Parathyroid adenoma (tissue), 2 donors: Measurements from ENCODE around the gene TTC23.

Source experiments
- H2AFZ ChIP-seq: fragments of 300-600 bp; sonication (generic); one replicate; pipeline ENCODE4 v1.7.0; 2017; ENCODE audit warnings: antibody characterized with exemption, mild to moderate bottlenecking
- H3K27ac ChIP-seq: fragments of 300-600 bp; sonication (generic); one replicate; pipeline ENCODE4 v1.7.0; 2017
- H3K27me3 ChIP-seq: fragments of 300-600 bp; sonication (generic); one replicate; pipeline ENCODE4 v1.7.0; 2017; ENCODE audit warnings: low read length; ENCODE audit not compliant: control insufficient read depth, insufficient read depth
- H3K36me3 ChIP-seq: fragments of 300-600 bp; sonication (generic); one replicate; pipeline ENCODE4 v1.7.0; 2017; ENCODE audit warnings: low read length; ENCODE audit not compliant: control insufficient read depth, insufficient read depth
- H3K4me1 ChIP-seq: fragments of 300-600 bp; sonication (generic); one replicate; pipeline ENCODE4 v1.7.0; 2017; ENCODE audit warnings: control low read depth
- H3K4me2 ChIP-seq: fragments of 300-600 bp; sonication (generic); one replicate; pipeline ENCODE4 v1.7.0; 2017; ENCODE audit warnings: low read length
- H3K4me3 ChIP-seq: fragments of 300-600 bp; sonication (generic); one replicate; pipeline ENCODE4 v1.7.0; 2017; ENCODE audit warnings: low read depth, low read length
- H3K79me2 ChIP-seq: fragments of 300-600 bp; sonication (generic); one replicate; pipeline ENCODE4 v1.7.0; 2017; ENCODE audit warnings: control low read depth
- H3K9ac ChIP-seq: fragments of 300-600 bp; sonication (generic); one replicate; pipeline ENCODE4 v1.7.0; 2017; ENCODE audit warnings: mild to moderate bottlenecking
- H3K9me3 ChIP-seq: fragments of 300-600 bp; sonication (generic); one replicate; pipeline ENCODE4 v1.7.0; 2017; ENCODE audit warnings: low read length; ENCODE audit not compliant: control insufficient read depth
- TF ChIP-seq, protein P1 (sequence below): fragments of 300-600 bp; sonication (generic); IDR thresholded peaks from one replicate; pipeline ENCODE4 v1.7.0; 2017; ENCODE audit warnings: antibody characterized with exemption, mild to moderate bottlenecking
- donor health status: primary hyperparathyroidism.

TTC23 gene

GRCh38 chr15:99283717-99284116 lies 34.3 kb upstream of the TTC23 start:
- no peaks in the 10 kb centered on the region for H3K27me3 ChIP-seq
- no peaks in the 10 kb centered on the region for H3K9me3 ChIP-seq
- H3K4me3 ChIP-seq = no peak overlapping the region
- H3K9ac ChIP-seq = no peak overlapping the region
- TF ChIP-seq, protein P1, sequence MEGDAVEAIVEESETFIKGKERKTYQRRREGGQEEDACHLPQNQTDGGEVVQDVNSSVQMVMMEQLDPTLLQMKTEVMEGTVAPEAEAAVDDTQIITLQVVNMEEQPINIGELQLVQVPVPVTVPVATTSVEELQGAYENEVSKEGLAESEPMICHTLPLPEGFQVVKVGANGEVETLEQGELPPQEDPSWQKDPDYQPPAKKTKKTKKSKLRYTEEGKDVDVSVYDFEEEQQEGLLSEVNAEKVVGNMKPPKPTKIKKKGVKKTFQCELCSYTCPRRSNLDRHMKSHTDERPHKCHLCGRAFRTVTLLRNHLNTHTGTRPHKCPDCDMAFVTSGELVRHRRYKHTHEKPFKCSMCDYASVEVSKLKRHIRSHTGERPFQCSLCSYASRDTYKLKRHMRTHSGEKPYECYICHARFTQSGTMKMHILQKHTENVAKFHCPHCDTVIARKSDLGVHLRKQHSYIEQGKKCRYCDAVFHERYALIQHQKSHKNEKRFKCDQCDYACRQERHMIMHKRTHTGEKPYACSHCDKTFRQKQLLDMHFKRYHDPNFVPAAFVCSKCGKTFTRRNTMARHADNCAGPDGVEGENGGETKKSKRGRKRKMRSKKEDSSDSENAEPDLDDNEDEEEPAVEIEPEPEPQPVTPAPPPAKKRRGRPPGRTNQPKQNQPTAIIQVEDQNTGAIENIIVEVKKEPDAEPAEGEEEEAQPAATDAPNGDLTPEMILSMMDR = no peak
- no peak overlapping the region for H3K27ac ChIP-seq
- H3K79me2 ChIP-seq = no peaks in the 10 kb centered on the region
- no peak overlapping the region for H3K4me2 ChIP-seq
- no peaks in the 10 kb centered on the region for H3K36me3 ChIP-seq
- no peak overlapping the region for H2AFZ ChIP-seq
- no peaks in the 10 kb centered on the region for H3K4me1 ChIP-seq

- Histone ChIP-seq H3K9me3 (no peaks in the 10 kb centered on the region), H3K4me2 (no peak overlapping the region), H3K4me1 (no peaks in the 10 kb centered on the region), H2AFZ (no peak overlapping the region), H3K4me3 (no peak overlapping the region), H3K27ac (no peak overlapping the region), H3K36me3 (no peaks in the 10 kb centered on the region), H3K79me2 (no peaks in the 10 kb centered on the region), H3K9ac (no peak overlapping the region), H3K27me3 (no peaks in the 10 kb centered on the region)
- TF ChIP-seq, protein P1 = no peak
Measured at GRCh38 chr15:99282586-99282985, 33.2 kb upstream of the TTC23 start.

- no peaks in the 10 kb centered on the region for H3K4me1 ChIP-seq
- H3K9me3 ChIP-seq = no peaks in the 10 kb centered on the region
- TF ChIP-seq, protein P1 = no peak
- no peaks in the 10 kb centered on the region for H3K27me3 ChIP-seq
- no peak overlapping the region for H3K27ac ChIP-seq
- H3K4me3 ChIP-seq = no peak overlapping the region
- no peak overlapping the region for H2AFZ ChIP-seq
- no peak overlapping the region for H3K9ac ChIP-seq
- no peak overlapping the region for H3K4me2 ChIP-seq
- no peaks in the 10 kb centered on the region for H3K36me3 ChIP-seq
- no peaks in the 10 kb centered on the region for H3K79me2 ChIP-seq
Measured at GRCh38 chr15:99282121-99282520, 32.7 kb upstream of the TTC23 start.

DNA sequence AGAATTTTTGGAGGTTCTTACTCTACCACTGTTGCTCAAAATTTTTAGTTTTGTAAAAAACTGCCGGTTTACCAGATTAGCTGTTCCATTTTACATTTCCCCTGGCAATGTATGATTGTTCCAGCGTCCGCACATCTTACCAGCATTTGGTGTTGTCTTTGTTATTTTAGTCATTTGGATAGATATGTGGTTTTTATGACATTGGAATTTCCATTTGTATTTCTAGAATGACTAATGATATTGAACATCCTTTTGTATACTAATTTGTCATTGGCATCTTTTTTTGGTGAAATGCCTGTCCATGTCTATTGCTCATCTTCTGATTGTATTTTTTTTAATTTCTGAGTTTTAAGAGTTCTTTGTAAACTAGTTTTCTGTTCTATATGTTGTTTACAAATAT lies 30.4 kb upstream of the TTC23 start:
- Histone ChIP-seq H3K4me1 (no peaks in the 10 kb centered on the region), H3K79me2 (no peaks in the 10 kb centered on the region), H3K36me3 (no peaks in the 10 kb centered on the region), H3K9me3 (no peaks in the 10 kb centered on the region), H3K4me3 (no peak overlapping the region), H2AFZ (no peak overlapping the region), H3K4me2 (no peak overlapping the region), H3K27ac (no peak overlapping the region), H3K9ac (no peak overlapping the region), H3K27me3 (no peaks in the 10 kb centered on the region)
- TF ChIP-seq, protein P1 = no peak

- TF ChIP-seq, protein P1 = no peak
- H3K9ac ChIP-seq = no peak overlapping the region
- H3K4me2 ChIP-seq = no peak overlapping the region
- no peak overlapping the region for H3K4me3 ChIP-seq
- no peaks in the 10 kb centered on the region for H3K79me2 ChIP-seq
- H3K4me1 ChIP-seq = no peaks in the 10 kb centered on the region
- H3K36me3 ChIP-seq = no peaks in the 10 kb centered on the region
- H3K27me3 ChIP-seq = no peaks in the 10 kb centered on the region
- H2AFZ ChIP-seq = no peak overlapping the region
- H3K9me3 ChIP-seq = no peaks in the 10 kb centered on the region
- H3K27ac ChIP-seq = no peak overlapping the region
Measured at GRCh38 chr15:99279290-99279689, 29.9 kb upstream of the TTC23 start.
